ENCODE results near the gene SLC16A13. TPM values are rescaled to one million over a fixed set of nuclear protein-coding genes. Genes with fewer than 3 reads are reported as not detected.
"Not testable (repeated sequence)": the region's sequence is repeated elsewhere in the genome, so short reads cannot be mapped to it uniquely, and the experiment has no call there.

SLC16A13 gene, protein sequence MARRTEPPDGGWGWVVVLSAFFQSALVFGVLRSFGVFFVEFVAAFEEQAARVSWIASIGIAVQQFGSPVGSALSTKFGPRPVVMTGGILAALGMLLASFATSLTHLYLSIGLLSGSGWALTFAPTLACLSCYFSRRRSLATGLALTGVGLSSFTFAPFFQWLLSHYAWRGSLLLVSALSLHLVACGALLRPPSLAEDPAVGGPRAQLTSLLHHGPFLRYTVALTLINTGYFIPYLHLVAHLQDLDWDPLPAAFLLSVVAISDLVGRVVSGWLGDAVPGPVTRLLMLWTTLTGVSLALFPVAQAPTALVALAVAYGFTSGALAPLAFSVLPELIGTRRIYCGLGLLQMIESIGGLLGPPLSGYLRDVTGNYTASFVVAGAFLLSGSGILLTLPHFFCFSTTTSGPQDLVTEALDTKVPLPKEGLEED
- total RNA-seq: 15.8 and 17.4 TPM in 2 replicates

DNA sequence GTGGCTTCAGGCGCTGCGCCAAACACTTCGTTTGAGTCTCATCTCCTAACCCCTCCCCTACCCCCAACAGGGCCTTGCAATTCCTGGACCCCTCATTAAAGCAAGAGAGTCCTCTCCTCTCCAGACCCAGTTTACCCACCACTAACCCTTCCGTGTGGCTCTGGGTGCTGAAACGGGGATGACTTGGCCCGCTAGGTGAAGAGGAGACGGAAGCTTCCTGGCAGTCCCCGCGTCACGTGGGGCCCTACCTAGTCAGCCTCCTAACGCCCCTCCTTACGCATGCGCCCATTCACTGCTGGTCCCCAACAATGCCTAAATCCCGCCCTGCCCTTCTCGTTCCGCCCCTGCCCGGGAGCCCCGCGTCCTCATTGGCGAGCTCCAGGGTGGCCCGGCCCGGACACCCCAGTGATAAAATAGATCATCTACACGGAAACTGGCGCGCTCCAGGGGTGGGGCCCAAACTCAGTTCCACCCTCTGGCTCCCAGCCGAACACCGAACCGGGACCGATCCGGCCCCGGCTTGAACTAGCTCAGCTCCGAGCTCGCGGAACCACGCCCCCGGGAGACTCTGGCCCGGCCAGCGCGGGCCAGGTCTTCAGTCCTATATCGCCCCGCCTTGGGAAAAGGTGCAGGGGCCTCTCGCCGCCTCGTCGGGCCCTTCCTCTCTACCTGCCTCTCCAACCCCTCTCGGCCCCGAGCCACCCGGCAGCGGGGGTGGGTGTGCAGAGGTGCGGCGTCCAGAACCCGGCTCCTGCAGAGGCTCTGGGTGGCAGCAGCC, at the start of gene SLC16A13:
Gene SLC16A13, plus strand, starts transcription at position 425 of the 778 bp plus-strand sequence. CDS start 368 bp downstream, outside the sequence.
- Mint-ChIP-seq H3K4me1 (ENCODE audit: low read depth) (peaks cover 31% of the 10 kb centered on the region), H3K27me3 (ENCODE audit: low read depth) (no peaks in the 10 kb centered on the region), H3K36me3 (ENCODE audit: low read depth) (peaks cover 10% of the 10 kb centered on the region), H3K27ac (peak within 1 kb of the TSS; percentile 96), H3K4me3 (ENCODE audit: low read depth) (peak within 1 kb of the TSS; percentile 90), H3K9me3 (no peaks in the 10 kb centered on the region)
- intact Hi-C loops (cut with micrococcal nuclease): loop anchor here (1.0 to 2.0 kb wide), 5 partner anchors 9 to 184 kb away; partner anchors contain the start of genes ACADVL and DLG4
- peak; percentile 99 for DNase-seq (ENCODE audit: low spot score)

DNA sequence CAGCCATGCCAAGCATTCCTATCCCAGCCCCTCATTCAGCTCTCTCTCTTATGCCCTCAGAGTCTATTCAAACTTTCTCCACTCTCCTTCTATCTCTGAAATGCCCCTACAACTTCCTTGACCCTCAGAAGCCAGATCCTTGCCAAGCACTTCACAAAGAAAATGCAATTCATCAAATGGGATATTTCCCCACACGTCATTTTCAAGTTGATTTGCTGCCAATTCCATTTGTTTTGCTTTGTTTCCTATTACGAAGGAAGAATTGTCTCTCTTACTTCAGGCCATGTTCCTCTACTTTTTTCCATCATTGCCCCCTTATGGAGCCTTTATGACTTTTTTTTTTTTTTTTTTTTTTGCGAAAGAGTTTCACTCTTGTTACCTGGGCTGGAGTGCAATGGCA, 49.1 kb upstream of the SLC16A13 start:
- Mint-ChIP-seq H3K9me3 (no peaks in the 10 kb centered on the region), H3K4me3 (ENCODE audit: low read depth) (no peak overlapping the region), H3K36me3 (ENCODE audit: low read depth) (no peaks in the 10 kb centered on the region), H3K27ac (no peak overlapping the region), H3K4me1 (ENCODE audit: low read depth) (no peaks in the 10 kb centered on the region), H3K27me3 (ENCODE audit: low read depth) (no peaks in the 10 kb centered on the region)
- DNase-seq (ENCODE audit: low spot score): no peak
- intact Hi-C loops (cut with micrococcal nuclease): no loop called here

DNA sequence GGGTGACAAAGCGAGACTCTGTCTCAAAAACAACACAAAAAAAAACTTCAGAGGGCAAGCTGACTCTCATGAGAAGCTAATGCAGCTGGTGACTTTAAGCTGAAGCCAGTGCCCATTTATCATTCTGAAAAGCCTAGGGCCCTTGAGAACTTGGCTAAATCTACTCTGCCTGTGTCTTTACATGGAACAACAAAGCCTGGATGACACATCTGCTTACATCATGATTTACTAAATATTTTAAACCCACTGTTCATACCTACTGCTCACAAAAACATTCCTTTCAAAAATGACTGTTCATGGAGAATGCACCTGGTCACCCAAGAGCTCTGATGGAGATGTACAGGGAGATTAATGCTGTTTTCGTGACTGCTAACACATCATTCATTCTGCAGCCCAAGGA, 46.0 kb upstream of the SLC16A13 start:
- no peaks in the 10 kb centered on the region for H3K4me1 Mint-ChIP-seq (ENCODE audit: low read depth)
- no peaks in the 10 kb centered on the region for H3K9me3 Mint-ChIP-seq
- no peak for DNase-seq (ENCODE audit: low spot score)
- H3K4me3 Mint-ChIP-seq (ENCODE audit: low read depth): no peak overlapping the region
- intact Hi-C loops (cut with micrococcal nuclease): no loop called here
- H3K36me3 Mint-ChIP-seq (ENCODE audit: low read depth): peaks cover 2% of the 10 kb centered on the region
- no peaks in the 10 kb centered on the region for H3K27me3 Mint-ChIP-seq (ENCODE audit: low read depth)
- no peak overlapping the region for H3K27ac Mint-ChIP-seq

DNA sequence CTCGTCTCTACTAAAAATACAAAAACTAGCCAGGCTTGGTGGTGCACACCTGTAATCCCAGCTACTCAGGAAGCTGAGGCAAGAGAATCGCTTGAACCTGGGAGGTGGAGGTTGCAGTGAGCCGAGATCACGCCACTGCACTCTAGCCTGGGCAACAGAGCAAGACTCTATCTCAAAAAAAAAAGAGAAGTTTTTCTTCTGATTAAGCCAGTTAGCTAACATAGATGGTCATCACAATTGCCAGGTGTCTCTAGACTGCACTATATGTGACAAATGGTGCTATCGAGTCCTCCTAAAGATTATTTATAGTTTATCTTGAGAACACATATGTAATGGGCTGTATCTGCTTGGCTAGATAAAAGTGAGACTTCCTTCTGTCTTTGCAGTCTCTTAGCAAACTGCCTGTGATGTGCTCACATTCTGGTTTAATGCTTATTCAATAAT, 42.2 kb upstream of the SLC16A13 start:
- H3K36me3 Mint-ChIP-seq (ENCODE audit: low read depth): peaks cover 16% of the 10 kb centered on the region
- DNase-seq (ENCODE audit: low spot score); H3K27ac Mint-ChIP-seq; H3K9me3 Mint-ChIP-seq; H3K4me1 Mint-ChIP-seq (ENCODE audit: low read depth); intact Hi-C loops (cut with micrococcal nuclease); H3K4me3 Mint-ChIP-seq (ENCODE audit: low read depth); H3K27me3 Mint-ChIP-seq (ENCODE audit: low read depth): not testable (repeated sequence)

DNA sequence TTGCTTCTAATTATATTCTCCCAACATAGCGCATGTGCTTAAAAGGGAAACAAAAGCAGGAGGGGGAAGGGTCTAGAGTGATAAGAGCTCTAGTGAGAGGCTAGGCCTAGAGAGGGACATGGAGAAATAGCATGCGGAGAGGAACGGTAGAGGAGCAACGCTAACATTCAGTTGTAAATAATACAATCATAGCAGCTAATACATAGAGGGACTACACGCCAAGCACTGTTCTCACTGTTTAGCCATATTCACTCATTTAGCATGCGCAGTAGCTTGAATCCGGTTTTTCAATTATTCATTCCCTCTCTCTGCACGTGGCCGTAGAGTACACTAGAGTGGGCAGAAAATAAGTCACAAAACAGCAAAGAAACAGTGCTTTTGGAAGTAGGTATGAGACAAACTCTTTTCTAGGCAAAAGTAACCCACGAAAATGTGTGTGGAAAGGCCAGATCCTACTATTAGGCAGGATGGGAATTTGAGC, 41.7 kb upstream of the SLC16A13 start:
- no peak overlapping the region for H3K4me3 Mint-ChIP-seq (ENCODE audit: low read depth)
- no peaks in the 10 kb centered on the region for H3K9me3 Mint-ChIP-seq
- DNase-seq (ENCODE audit: low spot score): no peak
- no peaks in the 10 kb centered on the region for H3K27me3 Mint-ChIP-seq (ENCODE audit: low read depth)
- H3K36me3 Mint-ChIP-seq (ENCODE audit: low read depth): peaks cover 16% of the 10 kb centered on the region
- H3K27ac Mint-ChIP-seq: no peak overlapping the region
- peaks cover 1% of the 10 kb centered on the region for H3K4me1 Mint-ChIP-seq (ENCODE audit: low read depth)
- intact Hi-C loops (cut with micrococcal nuclease): no loop called here

DNA sequence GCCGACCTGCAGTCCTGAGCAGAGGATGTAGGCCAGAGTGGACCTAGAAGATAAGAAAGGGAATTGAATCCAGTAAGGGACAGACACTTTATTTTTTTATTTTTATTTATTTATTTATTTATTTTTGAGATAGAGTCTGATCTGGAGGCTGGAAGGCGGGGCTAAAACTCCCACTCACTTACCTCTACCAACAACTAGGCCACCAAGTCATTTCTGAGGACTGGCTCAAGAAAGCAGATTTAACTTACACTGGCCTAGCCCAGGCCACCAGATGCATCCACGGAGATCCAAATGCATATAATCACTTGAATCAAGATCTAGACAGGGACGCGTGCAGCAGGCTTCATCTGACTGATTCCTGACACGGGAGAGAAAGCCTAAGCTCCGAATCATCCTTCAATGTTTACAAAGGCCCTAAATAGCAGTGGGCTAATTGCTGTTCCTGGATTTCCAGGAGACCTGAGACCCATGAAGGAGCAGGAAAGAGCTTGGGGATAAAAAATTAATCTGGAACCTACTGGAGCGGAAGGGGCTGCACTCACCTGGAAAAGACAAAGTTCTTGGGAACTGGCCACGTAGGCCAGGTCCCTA, 41.1 kb upstream of the SLC16A13 start:
- H3K27me3 Mint-ChIP-seq (ENCODE audit: low read depth): no peaks in the 10 kb centered on the region
- DNase-seq (ENCODE audit: low spot score): no peak
- H3K4me1 Mint-ChIP-seq (ENCODE audit: low read depth): peaks cover 1% of the 10 kb centered on the region
- peaks cover 22% of the 10 kb centered on the region for H3K36me3 Mint-ChIP-seq (ENCODE audit: low read depth)
- intact Hi-C loops (cut with micrococcal nuclease): no loop called here
- no peaks in the 10 kb centered on the region for H3K9me3 Mint-ChIP-seq
- no peak overlapping the region for H3K4me3 Mint-ChIP-seq (ENCODE audit: low read depth)
- H3K27ac Mint-ChIP-seq: no peak overlapping the region

DNA sequence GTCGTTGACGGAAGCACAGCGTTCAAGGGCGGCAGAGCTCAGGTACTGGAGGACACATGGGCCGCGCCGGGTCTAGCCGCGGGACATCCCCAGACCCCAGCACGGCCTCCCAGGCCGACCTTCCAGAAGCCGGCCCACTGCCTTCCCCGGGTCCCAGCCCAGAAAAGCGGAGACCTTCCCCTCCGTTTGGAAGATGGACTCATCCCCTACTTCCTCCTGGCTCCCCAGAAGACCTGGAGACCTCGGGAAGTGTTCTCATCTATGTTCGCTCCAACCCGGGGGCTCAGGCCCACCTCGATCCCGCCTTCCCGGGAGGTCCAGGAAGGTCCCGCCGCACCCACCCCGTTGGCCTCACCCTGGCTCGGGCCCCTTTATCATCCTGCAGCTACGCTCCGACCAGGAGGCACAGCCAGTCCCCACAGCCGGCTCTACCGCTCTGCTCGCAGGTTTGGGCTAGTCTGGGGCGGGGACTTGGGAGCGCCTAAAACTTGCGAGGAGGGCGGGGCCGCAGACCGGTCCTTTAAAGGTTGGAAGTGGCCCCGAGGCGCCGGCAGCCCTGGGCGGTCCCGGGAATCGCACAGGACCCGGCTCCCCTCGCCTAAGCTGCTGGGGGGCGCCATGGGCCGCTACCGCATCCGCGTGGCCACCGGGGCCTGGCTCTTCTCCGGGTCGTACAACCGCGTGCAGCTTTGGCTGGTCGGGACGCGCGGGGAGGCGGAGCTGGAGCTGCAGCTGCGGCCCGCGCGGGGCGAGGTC, 40.1 kb upstream of the SLC16A13 start, which contains the start of gene ALOX12:
Gene ALOX12, plus strand, starts transcription at position 550 of the 756 bp plus-strand sequence. Its CDS starts 69 bp downstream, at position 619.
- Mint-ChIP-seq H3K27me3 (ENCODE audit: low read depth) (no peaks in the 10 kb centered on the region), H3K36me3 (ENCODE audit: low read depth) (peaks cover 27% of the 10 kb centered on the region), H3K4me1 (ENCODE audit: low read depth) (peaks cover 1% of the 10 kb centered on the region), H3K9me3 (no peaks in the 10 kb centered on the region), H3K27ac (no peak within 1 kb of the TSS), H3K4me3 (ENCODE audit: low read depth) (no peak within 1 kb of the TSS)
- no peak for DNase-seq (ENCODE audit: low spot score)
- intact Hi-C loops (cut with micrococcal nuclease): no loop called here

DNA sequence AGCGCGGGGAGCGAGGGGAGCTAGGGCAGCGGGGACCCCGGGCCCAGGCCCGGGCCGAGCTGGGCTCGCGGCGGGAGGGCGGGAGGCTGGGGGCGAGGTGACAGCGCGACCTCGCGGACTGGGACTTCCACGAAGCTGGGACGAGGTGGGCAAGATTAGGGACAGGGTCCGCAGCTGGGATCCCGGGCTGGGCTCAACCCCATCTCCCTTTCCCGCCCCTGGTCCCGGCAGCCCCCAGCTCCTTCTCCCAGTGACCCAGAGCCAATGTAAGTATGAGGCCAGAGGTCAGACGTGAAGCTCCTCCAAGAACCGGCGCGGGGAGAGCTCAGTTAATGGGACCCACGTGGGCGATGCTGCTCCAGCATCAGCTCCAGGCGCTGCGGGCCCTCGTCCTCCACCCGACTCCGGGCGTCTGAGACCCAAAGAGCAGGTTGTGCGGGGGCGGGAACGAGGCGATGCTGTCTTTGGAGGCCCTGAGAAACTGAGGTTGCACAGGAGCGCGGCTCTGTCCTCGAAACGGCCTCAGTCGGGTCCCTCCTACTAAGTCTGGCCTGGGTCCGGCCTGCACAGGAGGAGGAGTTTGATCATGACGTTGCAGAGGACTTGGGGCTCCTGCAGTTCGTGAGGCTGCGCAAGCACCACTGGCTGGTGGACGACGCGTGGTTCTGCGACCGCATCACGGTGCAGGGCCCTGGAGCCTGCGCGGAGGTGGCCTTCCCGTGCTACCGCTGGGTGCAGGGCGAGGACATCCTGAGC, 39.4 kb upstream of the SLC16A13 start:
- intact Hi-C loops (cut with micrococcal nuclease): no loop called here
- Mint-ChIP-seq H3K9me3 (no peaks in the 10 kb centered on the region), H3K4me3 (ENCODE audit: low read depth) (no peak overlapping the region), H3K4me1 (ENCODE audit: low read depth) (peaks cover 1% of the 10 kb centered on the region), H3K27me3 (ENCODE audit: low read depth) (no peaks in the 10 kb centered on the region), H3K27ac (no peak overlapping the region), H3K36me3 (ENCODE audit: low read depth) (peaks cover 31% of the 10 kb centered on the region)
- no peak for DNase-seq (ENCODE audit: low spot score)

DNA sequence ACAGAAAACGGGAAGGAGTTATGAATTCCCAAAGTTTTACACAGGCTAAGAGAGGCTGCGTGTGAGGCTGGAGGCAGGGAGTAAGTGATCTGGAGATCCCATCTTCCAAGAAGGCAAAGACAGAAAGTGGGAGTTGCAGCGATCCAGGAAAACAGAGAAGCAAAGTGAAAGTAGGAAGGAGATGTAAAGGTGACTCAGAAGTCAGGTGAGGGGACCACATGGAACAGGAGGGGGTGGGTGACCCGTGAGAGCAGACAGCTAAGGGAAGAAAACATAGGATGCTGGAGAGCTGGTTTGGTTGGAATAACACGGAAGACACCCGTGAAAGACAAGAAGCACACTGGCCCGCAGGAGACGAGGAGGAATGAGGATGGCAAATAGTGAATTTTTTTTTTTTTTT, 38.6 kb upstream of the SLC16A13 start:
- intact Hi-C loops (cut with micrococcal nuclease): no loop called here
- Mint-ChIP-seq H3K9me3 (no peaks in the 10 kb centered on the region), H3K27me3 (ENCODE audit: low read depth) (no peaks in the 10 kb centered on the region), H3K4me1 (ENCODE audit: low read depth) (peaks cover 1% of the 10 kb centered on the region), H3K27ac (no peak overlapping the region), H3K36me3 (ENCODE audit: low read depth) (peaks cover 38% of the 10 kb centered on the region), H3K4me3 (ENCODE audit: low read depth) (no peak overlapping the region)
- DNase-seq (ENCODE audit: low spot score): no peak

DNA sequence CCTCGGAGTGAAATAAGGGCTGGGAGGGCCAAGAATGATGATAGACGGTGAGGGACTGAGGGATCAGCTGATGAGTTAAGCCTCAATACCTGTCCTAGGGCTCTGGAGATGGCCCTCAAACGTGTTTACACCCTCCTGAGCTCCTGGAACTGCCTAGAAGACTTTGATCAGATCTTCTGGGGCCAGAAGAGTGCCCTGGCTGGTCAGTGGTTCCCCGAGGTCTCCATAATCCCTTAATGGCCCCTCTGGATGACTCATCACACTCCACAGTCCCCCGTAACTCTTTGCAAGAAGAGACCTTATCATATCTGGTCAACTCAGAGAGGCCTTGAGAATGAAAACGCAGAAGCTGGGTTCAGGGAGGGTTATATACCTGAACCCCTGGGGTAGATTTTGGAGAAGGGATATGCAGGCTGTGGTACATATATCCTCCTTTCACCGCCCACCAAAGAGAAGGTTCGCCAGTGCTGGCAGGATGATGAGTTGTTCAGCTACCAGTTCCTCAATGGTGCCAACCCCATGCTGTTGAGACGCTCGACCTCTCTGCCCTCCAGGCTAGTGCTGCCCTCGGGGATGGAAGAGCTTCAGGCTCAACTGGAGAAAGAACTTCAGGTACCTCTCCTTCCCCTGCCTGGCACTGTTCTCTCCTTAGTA, 36.8 kb upstream of the SLC16A13 start:
- H3K9me3 Mint-ChIP-seq: no peaks in the 10 kb centered on the region
- H3K4me3 Mint-ChIP-seq (ENCODE audit: low read depth): no peak overlapping the region
- DNase-seq (ENCODE audit: low spot score): no peak
- peaks cover 1% of the 10 kb centered on the region for H3K4me1 Mint-ChIP-seq (ENCODE audit: low read depth)
- H3K27ac Mint-ChIP-seq: no peak overlapping the region
- no peaks in the 10 kb centered on the region for H3K27me3 Mint-ChIP-seq (ENCODE audit: low read depth)
- intact Hi-C loops (cut with micrococcal nuclease): no loop called here
- peaks cover 42% of the 10 kb centered on the region for H3K36me3 Mint-ChIP-seq (ENCODE audit: low read depth)

DNA sequence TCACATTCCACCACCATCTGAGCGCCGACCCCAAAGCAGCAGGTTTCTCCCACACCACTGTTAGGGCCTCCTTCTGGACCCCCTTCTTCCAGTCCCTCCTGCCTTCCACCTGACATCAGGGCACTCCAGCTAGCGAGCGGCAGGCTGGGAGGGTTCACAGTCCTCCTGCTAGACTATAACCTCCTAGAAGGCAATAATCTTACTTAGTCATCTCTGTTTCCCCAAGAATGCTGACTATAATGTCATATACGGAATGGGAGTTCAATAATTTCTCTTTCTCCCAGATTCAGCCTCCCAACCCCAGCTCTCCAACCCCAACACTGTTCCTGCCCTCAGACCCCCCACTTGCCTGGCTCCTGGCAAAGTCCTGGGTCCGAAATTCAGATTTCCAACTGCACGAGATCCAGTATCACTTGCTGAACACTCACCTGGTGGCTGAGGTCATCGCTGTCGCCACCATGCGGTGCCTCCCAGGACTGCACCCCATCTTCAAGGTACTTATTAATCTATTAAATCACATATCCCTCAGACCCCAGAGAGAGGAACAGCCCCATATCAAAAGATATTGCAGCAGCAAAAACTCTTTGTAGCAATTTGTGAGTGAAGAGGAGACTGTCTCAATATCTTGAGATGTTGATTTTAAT, 34.4 kb upstream of the SLC16A13 start:
- peaks cover 38% of the 10 kb centered on the region for H3K36me3 Mint-ChIP-seq (ENCODE audit: low read depth)
- H3K4me3 Mint-ChIP-seq (ENCODE audit: low read depth): no peak overlapping the region
- no peak for DNase-seq (ENCODE audit: low spot score)
- no peaks in the 10 kb centered on the region for H3K9me3 Mint-ChIP-seq
- H3K27ac Mint-ChIP-seq: no peak overlapping the region
- peaks cover 1% of the 10 kb centered on the region for H3K4me1 Mint-ChIP-seq (ENCODE audit: low read depth)
- H3K27me3 Mint-ChIP-seq (ENCODE audit: low read depth): no peaks in the 10 kb centered on the region
- intact Hi-C loops (cut with micrococcal nuclease): loop anchor here (5.0 kb wide), 1 partner anchor 159 kb away; no protein-coding TSS in a partner anchor
